Measurements from ENCODE around the gene RPUSD1. TPM values are rescaled to one million over a fixed set of nuclear protein-coding genes. Genes with fewer than 3 reads are reported as not detected.

Gene RPUSD1
- polyA plus RNA-seq, 1 of the 3 experiments (the other 2 are of a cell fraction), result 27.7 TPM

DNA sequence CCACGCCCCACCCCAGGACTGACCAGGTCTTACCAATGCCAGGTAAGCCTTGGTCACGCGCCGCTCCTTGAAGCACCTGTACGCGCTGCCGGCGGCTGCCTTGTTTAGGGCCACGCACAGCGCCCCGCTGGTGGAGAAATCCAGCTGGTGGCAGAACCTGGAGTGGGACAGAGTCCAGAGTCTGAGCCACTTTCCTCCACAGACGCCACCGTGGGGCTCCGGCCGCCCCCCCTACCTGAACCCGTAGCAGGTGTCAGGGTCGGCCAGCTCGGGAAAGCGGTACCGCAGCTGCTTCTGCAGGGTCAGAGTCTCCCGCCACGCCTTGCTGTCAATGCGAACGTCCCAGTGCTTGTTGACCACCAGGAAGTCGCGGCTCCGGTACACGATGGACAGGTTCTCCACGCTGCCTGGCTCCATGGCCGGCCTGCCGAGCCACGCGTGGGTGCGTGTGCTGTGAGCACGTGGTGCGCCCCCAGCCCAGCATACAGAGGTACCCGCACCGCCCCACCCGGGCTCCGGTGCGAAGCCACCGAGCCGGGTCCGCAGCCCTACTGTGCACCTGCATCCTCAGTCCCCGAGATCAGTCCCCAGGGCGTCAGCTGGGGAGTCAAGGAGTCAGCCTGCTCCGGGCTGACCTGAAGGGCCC is 737 bp downstream of the RPUSD1 start:
- 82% methylated on average over 14 of the region's 47 CpGs for WGBS (ENCODE audit: low lambda C conversion rate)

DNA sequence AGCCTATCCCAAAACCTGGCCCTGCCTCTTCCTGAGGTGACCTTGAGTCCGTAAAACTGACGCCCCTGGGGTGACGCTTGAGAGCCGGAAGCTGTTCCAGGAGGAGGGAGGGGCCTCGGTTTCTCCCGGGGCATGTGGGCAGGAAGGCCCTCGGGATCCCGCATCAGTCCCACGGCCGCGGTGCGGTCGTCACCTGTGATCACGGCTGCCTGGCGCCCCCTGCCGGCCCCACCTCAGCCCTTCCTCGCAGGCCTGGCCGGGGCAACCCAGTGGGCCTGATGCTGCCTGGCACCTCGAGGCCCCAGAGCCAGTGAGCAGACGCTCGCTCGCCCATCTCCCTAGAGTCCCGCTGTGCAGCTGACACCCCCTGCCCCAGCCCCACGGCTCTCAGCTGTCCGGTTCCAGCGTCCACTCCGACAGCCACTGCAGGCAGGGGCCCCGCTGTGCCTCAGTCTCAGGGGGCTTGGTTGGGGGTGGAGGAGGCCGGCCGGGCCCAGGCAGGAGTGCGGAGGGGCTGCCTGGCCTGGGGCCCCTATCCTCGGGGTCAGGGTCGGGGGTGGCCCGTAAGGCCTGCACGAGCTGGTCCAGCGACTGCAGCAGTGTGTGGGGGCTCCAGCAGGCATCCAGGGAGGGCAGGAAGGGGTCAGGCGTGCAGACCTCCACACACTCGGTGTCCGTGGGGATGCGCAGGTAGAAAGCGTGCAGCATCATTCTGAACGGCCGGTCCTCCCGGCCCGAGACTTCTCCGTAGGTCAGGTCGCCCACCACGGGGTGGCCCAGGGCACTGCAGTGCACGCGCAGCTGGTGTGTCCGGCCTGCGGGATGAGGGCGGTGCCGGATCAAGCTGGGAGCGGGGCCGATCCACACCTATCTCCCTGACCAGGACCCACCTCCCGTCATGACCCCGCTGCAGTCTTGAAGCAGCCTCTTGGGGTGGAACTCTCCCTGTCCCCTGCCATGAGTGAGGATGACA is 2.3 kb downstream of the RPUSD1 start:
- H3K27me3 ChIP-seq (ENCODE audit: insufficient read depth), result peaks cover 17% of the 10 kb centered on the region; the same call in 1 of the 2 replicates
- H3K79me2 ChIP-seq (ENCODE audit: insufficient read depth), result peaks cover 31% of the 10 kb centered on the region
- H4K20me1 ChIP-seq (ENCODE audit: insufficient read depth), result peaks cover 23% of the 10 kb centered on the region; the same call in 1 of the 2 replicates
- ChIA-PET POLR2A (no interaction called here), CTCF (interaction anchor here (0.6 to 8.9 kb wide), 24 partner anchors 9 to 564 kb away, joined by 3 to 127 read pairs (median 5); partner anchors contain the start of genes ANTKMT, CCDC78, CIAO3 and FBXL16)
- peak; percentile 86 for DNase-seq
- H3K4me3 ChIP-seq (ENCODE audit: low read depth in 2 of 2, low read length in 1 of 2), result no peak overlapping the region; a peak in 1 of 4 replicates
- H3F3A ChIP-seq (replicated peaks; ENCODE audit: insufficient read depth), result no peaks in the 10 kb centered on the region
- peaks cover 0 to 12% of the 10 kb centered on the region in 2 experiments for H3K36me3 ChIP-seq (replicated peaks in 1 of 2; ENCODE audit: control insufficient read depth in 1 of 2, insufficient read depth in 2 of 2, low read length in 1 of 2)
- H2AFZ ChIP-seq (ENCODE audit: low read depth), result no peak overlapping the region
- H3K9me2 ChIP-seq, result no peaks in the 10 kb centered on the region
- no peak overlapping the region for H3K27ac ChIP-seq (ENCODE audit: low read depth in 2 of 2, low read length in 1 of 2)
- TF ChIP-seq, protein P1, sequence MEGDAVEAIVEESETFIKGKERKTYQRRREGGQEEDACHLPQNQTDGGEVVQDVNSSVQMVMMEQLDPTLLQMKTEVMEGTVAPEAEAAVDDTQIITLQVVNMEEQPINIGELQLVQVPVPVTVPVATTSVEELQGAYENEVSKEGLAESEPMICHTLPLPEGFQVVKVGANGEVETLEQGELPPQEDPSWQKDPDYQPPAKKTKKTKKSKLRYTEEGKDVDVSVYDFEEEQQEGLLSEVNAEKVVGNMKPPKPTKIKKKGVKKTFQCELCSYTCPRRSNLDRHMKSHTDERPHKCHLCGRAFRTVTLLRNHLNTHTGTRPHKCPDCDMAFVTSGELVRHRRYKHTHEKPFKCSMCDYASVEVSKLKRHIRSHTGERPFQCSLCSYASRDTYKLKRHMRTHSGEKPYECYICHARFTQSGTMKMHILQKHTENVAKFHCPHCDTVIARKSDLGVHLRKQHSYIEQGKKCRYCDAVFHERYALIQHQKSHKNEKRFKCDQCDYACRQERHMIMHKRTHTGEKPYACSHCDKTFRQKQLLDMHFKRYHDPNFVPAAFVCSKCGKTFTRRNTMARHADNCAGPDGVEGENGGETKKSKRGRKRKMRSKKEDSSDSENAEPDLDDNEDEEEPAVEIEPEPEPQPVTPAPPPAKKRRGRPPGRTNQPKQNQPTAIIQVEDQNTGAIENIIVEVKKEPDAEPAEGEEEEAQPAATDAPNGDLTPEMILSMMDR (IDR thresholded peaks at IDR 0.05), result peak; percentile 74
- TF ChIP-seq SMC3 (IDR thresholded peaks at IDR 0.05; ENCODE audit: low read depth, low read length) (peak; percentile 64), RAD21 (IDR thresholded peaks at IDR 0.05; ENCODE audit: low read length) (peak; percentile 66)
- TF ChIP-seq, protein P2, sequence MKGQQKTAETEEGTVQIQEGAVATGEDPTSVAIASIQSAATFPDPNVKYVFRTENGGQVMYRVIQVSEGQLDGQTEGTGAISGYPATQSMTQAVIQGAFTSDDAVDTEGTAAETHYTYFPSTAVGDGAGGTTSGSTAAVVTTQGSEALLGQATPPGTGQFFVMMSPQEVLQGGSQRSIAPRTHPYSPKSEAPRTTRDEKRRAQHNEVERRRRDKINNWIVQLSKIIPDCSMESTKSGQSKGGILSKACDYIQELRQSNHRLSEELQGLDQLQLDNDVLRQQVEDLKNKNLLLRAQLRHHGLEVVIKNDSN (IDR thresholded peaks at IDR 0.05; ENCODE audit: borderline replicate concordance, low read depth), result no peak
- TF ChIP-seq, protein P3, sequence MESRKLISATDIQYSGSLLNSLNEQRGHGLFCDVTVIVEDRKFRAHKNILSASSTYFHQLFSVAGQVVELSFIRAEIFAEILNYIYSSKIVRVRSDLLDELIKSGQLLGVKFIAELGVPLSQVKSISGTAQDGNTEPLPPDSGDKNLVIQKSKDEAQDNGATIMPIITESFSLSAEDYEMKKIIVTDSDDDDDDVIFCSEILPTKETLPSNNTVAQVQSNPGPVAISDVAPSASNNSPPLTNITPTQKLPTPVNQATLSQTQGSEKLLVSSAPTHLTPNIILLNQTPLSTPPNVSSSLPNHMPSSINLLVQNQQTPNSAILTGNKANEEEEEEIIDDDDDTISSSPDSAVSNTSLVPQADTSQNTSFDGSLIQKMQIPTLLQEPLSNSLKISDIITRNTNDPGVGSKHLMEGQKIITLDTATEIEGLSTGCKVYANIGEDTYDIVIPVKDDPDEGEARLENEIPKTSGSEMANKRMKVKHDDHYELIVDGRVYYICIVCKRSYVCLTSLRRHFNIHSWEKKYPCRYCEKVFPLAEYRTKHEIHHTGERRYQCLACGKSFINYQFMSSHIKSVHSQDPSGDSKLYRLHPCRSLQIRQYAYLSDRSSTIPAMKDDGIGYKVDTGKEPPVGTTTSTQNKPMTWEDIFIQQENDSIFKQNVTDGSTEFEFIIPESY (IDR thresholded peaks at IDR 0.05; ENCODE audit: borderline replicate concordance, low read depth), result no peak
- peaks cover 0 to 27% of the 10 kb centered on the region in 2 experiments; a peak in 1 of 4 replicates for H3K4me1 ChIP-seq (ENCODE audit: control insufficient read depth in 1 of 2, insufficient read depth in 2 of 2, low read depth in 1 of 2, low read length in 1 of 2)
- 75% methylated on average over 14 of the region's 58 CpGs for WGBS (ENCODE audit: low lambda C conversion rate)
- H3K9ac ChIP-seq, result no peak overlapping the region
- no peaks in the 10 kb centered on the region for H3K9me3 ChIP-seq
- H3K4me2 ChIP-seq, result no peak overlapping the region

More for the DNA sequence above, 737 bp downstream of the RPUSD1 start:
- H3K27ac ChIP-seq (ENCODE audit: low read depth in 2 of 2, low read length in 1 of 2), result peak overlapping the region in 1 of 2 experiments; percentile 76; a peak in 2 of 4 replicates
- 0 out of 2 replicates have a peak, but pooled peaks cover 8% of the 10 kb centered on the region for H3K27me3 ChIP-seq (ENCODE audit: insufficient read depth)
- POLR2A ChIA-PET, result interaction anchor here (1.0 to 2.2 kb wide), 3 partner anchors 47 to 79 kb away, joined by 3 to 18 read pairs (median 4); partner anchors contain the start of genes ANTKMT and CIAO3
- TF ChIP-seq EZH2phosphoT487 (IDR thresholded peaks at IDR 0.05; ENCODE audit: borderline replicate concordance, low read depth) (no peak), RAD21 (IDR thresholded peaks at IDR 0.05; ENCODE audit: low read length) (no peak), SIN3A (IDR thresholded peaks at IDR 0.05; ENCODE audit: borderline replicate concordance, low read depth, low read length) (no peak)
- TF ChIP-seq, protein P4, sequence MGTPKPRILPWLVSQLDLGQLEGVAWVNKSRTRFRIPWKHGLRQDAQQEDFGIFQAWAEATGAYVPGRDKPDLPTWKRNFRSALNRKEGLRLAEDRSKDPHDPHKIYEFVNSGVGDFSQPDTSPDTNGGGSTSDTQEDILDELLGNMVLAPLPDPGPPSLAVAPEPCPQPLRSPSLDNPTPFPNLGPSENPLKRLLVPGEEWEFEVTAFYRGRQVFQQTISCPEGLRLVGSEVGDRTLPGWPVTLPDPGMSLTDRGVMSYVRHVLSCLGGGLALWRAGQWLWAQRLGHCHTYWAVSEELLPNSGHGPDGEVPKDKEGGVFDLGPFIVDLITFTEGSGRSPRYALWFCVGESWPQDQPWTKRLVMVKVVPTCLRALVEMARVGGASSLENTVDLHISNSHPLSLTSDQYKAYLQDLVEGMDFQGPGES (IDR thresholded peaks at IDR 0.05; ENCODE audit: low read depth, low read length), result no peak
- TF ChIP-seq, protein P1 (IDR thresholded peaks at IDR 0.05), result no peak
- H3K4me2 ChIP-seq, result peak overlapping the region; percentile 100
- H4K20me1 ChIP-seq (ENCODE audit: insufficient read depth), result peaks cover 23% of the 10 kb centered on the region; the same call in 1 of the 2 replicates
- CTCF ChIA-PET, result interaction anchor here (1.1 to 8.9 kb wide), 4 partner anchors 67 to 268 kb away, joined by 4 to 127 read pairs (median 38); partner anchors contain the start of genes ANTKMT and METRN
- H3K9me2 ChIP-seq, result no peaks in the 10 kb centered on the region
- peaks cover 0 to 27% of the 10 kb centered on the region in 2 experiments; a peak in 1 of 4 replicates for H3K4me1 ChIP-seq (ENCODE audit: control insufficient read depth in 1 of 2, insufficient read depth in 2 of 2, low read depth in 1 of 2, low read length in 1 of 2)
- H3K79me2 ChIP-seq (ENCODE audit: insufficient read depth), result peaks cover 31% of the 10 kb centered on the region
- peak overlapping the region; percentile 83 for H3K9ac ChIP-seq
- no peak overlapping the region for H2AFZ ChIP-seq (ENCODE audit: low read depth)
- no peaks in the 10 kb centered on the region for H3F3A ChIP-seq (replicated peaks; ENCODE audit: insufficient read depth)
- no peak for DNase-seq
- H3K4me3 ChIP-seq (ENCODE audit: low read depth in 2 of 2, low read length in 1 of 2), result peak overlapping the region; percentile 84 to 91
- H3K36me3 ChIP-seq (replicated peaks in 1 of 2; ENCODE audit: control insufficient read depth in 1 of 2, insufficient read depth in 2 of 2, low read length in 1 of 2), result peaks cover 0 to 16% of the 10 kb centered on the region in 2 experiments
- no peaks in the 10 kb centered on the region for H3K9me3 ChIP-seq
